HG03571 (cell line): ENCODE measurements around the gene FAM72D.
"Not testable (repeated sequence)": the region's sequence is repeated elsewhere in the genome, so short reads cannot be mapped to it uniquely, and the experiment has no call there.

ENCODE experiments used
- ATAC-seq: cut with Tn5 transposase; IDR thresholded peaks from one replicate; pipeline ENCODE4 v1.9.1; 2021; ENCODE audit not compliant: unreplicated experiment

FAM72D gene

DNA sequence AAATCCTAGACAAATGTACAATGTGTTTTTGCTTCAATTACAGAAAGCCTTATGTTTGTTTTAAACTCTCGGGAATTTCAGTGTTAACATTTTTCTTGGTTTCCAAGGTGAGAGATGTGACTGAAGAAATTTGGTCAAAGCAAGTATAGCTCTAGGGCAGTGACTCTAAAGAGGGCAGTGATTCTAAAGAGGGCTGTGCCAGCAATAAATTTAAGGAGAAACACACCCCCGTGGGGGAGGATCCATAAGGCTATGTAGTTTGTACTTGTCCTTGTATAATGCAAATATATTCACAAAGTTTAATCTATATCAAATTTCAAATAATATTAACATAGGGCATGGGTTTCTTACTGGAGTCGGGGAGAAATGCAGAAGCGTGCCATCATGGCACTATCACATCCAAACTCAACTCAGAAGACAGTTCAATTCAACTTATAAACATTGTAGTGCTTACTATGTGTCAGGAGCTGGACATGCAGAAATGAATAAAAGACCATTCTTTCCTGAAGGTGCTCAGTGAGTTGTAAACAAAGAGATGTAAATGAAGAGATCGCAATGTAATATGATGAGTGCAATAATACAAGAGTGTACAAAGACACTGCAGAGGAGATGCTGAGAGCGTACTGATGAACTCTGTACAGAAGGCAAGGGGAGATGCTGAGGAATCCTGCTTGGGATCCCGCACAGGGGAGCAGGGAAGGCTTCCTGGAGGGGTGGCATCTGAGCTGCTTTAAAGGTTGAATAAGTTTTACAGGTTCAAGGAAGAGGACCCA, 13.1 kb upstream of the FAM72D start:
- not testable (repeated sequence) for ATAC-seq

DNA sequence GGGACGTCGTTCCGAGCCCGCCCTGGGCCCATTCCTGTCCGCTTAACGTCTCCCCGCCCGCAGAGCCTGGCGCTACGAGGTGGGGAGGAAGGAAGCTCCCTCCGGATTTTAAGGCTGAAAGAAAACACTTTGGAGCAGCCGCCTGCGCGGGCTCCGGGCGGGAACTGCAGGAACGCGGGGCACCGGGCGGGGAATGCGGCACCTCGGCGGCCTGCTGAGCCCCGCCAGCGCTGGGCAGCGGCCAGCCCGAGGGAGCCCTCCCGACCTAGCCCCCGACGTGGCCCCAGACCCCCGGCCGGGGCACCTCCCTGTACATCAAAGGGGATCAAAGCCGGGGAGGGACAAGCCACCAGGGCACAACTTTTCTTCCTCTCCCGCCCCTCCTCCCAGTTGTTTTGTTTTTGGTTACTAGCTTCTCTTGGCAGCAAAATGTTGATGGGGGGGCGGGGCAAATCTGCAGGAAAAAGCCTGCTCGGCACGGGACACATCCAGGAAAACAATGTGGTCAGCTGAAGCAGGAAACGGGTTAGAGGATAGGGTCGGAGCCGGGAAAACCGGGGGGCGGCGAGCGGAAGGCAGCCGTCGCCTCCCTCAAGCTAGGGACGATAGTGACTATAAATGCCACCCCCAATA, 2.1 kb upstream of the FAM72D start:
- not testable (repeated sequence) for ATAC-seq

DNA sequence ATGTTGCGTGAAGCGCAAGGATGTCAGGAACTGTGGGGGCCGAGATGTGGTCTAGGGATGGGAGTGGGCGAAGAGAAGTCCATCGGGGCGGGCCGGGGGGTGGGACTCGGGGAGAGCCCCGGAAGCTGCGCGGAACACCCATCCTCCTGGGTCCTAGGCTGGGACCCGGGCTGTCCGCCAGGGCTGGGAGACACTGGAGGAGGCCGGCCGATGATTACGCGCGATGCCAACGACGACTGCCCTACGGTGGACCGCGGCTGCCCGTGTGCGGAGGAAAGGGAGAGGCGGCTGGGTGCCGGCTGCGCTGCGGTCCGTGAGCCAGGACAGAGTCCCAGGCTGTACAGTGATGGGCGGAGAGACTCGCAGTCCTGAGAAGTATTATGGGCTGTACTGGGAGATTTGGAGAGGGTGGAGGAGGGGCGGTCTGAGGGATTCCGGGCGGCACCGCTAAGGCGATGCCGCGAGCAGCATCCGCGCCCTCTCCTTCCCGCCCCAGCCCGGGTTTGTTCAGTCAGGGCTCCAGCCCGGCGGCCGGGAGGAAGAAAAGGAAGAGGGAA, 1.0 kb upstream of the FAM72D start:
- peak; percentile 2 for ATAC-seq

DNA sequence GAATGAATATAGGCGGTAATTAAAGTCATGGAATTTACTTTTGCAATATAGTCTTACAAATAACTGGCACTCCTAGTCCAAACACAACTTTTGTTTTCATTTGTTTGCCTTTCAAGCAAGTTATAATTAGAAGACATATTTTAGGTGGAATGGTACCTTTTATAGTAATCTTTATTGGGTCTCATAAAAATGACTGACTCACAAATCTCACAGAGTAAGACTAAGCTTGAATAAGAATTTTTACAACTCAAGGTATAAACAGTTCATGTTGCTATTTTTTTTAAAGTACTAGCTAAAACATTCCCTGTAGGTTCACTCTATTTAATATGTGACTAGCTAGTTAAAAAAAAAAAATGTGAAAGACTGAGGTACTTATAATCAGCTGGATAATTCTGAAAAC, 6.0 kb downstream of the FAM72D start:
- ATAC-seq: not testable (repeated sequence)

DNA sequence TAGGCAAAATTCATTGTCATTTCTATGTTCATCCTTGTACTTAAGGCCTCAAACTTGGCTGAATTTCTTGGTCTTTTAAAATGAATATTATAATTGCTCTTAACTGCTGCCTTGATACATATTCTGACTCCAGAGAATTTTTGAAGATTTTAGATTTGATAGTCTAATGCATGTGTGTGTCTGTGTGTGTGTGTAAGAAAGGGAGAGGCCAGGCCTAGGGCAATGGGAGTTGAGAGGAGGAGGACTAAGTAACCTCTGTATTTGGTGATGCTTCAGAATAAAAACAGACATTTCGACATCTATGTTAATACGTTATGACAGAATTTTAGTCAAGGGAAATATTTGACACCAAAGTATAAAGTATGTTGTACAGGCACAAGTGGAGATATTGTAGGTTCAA, 7.5 kb downstream of the FAM72D start:
- not testable (repeated sequence) for ATAC-seq

DNA sequence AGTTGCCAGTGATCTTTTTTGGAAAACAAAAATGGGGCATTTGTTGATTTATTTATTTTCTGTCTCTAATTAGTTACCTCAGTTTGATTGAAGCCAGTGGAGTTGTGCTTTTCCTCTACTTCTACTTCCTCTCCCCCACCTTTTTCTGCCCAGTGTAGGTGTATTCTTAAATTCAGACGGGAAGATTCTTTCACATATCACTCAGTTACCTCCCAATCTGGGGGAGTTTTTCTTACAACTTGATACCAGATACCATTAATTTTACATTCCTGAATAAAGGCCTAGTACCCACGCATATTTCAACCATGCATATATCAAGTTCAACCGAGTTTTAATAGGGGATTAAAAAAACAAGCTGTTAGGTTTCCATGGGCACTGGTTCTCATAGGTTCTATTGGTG, 15.9 kb downstream of the FAM72D start:
- not testable (repeated sequence) for ATAC-seq

DNA sequence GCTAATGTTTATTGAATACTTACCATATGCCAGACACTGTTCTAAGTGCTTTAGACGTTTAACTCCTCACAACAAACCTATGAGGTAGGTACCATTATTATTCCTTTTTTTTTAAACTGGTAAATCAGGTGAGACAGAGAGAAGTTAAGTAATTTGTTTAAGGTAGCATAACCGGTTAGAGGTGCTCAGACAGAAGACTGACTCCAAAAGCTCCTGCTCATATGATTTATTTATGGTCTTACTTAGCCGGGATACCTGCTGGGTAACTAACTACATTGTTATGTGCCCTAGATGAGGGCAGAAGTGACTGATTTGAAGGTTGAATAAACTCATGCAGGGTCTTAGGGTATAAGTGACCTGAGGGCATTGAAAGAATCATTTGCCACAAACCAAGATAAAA, 16.9 kb downstream of the FAM72D start:
- not testable (repeated sequence) for ATAC-seq

DNA sequence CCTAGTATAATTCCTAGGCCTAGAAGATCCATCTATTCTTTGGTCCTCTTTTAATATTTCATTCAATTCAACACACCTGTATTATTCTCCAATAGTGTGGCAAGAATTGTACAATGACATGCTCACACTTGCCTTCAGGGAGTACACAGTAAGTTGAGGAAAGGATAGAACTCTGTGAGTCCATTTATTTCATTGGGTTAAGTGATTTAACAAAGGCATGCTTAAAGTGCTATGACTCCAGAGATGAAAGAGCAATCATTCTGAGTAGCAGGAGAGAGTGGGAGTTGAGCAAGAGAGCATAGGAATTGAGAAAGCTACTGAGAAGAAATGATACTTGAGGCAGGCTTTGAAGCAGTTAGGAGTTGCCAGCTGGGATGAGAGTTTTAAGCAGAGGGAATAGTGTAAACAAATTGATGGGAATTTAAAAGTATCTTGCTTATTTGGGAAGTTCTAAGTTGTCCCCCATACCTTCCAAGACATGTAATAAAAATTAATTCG, 18.8 kb downstream of the FAM72D start:
- not testable (repeated sequence) for ATAC-seq

DNA sequence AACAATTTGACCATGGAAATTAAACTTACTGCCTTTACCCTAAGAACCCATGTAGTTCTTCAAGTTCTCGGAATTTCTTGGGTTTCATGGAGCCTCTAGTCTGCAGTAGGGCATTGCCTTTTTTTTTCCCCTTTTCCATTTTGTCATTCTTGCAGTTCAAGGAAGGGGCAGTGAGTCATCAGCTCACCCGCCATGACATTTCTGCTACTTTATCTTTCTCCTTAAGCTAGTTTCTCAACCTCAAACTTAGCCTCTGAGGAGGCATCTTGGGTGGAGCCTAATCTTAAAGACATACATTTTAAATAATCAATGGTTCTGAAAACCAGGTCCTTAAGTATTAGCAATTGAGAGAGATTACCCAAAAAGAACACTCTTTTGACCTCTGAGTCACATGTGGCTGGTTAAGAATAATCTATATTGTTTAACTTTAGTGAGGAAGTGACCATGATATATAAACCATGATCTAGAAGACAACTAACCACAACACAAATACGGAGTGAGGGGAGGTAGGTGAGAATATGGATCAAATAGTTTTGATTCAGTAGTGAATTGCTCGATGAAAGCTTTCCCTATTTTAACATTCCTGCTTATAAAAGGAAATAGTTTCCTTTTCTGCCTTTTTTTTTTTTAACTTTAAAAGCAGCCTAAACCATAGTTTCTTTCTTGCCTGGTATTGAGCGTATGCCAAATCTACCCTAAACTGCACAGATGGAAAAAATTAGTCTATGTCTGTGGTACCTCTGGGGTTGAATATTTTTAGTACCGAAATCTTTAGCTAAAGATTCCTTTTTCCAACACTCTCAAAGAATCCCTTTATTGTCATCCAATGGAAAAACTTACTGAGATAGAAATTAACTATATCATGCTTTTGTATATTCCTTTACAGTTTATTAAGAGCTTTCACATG, 20.1 kb downstream of the FAM72D start:
- ATAC-seq: not testable (repeated sequence)

DNA sequence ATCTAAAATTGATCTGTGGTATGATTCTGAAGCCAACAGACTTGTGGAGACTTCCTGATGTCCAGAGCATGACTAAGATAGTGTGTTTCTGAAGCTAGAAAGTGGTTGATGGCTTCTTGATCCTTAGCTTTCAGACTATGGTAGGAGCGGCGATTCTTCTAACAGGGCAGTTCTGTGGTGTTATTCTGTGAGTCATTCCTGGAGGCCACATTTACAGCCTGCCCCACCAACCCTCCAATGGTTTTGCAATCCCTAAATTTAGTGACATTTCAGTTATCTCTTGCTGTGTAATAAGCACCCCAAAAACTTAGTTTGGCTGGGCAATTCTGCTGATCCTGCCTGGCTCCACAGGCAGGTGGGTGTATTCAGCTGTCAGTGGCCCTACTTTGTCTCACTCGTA, 24.1 kb downstream of the FAM72D start:
- not testable (repeated sequence) for ATAC-seq

DNA sequence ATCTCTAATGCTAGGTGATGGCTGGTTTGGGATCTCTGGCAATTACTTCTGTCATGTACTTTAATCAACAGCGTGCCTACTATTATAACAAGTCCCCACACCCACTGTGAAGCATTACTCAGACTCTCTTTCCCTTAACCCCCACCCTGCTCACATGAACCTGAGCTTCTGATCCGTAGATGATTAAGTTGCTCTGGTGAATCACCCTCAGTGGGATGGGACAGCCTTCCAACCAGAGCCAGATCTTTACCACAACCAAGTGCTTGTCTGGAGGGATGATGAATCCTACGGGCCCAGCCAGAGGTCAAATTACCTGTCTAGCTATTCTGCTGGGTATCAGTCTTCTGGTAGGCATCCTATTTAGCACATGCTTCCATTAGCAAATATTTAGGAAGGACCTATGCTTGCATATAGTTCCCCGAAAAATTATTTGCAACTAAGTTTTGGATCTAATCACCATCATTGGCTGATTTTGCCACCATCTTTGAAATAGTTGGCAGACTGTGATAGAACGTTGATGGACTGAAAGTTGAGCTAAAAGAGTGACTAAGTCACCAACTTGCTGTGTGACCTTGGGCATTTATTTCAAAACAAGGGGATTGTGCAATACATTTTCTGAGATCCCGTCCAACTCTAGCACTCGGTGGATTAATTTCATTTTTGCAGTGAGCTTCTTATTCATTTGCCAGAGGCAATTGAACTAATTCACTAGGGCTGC, 26.7 kb downstream of the FAM72D start:
- not testable (repeated sequence) for ATAC-seq

DNA sequence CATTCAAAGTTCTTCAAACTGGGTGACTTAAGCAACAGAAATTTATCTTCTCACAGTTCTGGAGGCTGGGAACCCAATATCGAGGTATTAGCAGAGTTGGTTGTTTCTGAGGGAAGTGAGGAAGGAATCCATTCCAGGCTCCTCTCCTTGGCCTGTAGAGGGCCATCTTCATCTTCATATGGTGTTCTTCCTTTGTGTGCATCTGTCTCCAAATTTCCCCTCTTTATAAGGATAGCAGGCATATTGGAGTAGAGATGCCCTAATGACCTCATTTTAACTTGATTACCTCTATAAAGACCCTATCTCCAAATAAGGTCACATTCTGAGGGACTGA, 27.3 kb downstream of the FAM72D start:
- ATAC-seq: not testable (repeated sequence)

DNA sequence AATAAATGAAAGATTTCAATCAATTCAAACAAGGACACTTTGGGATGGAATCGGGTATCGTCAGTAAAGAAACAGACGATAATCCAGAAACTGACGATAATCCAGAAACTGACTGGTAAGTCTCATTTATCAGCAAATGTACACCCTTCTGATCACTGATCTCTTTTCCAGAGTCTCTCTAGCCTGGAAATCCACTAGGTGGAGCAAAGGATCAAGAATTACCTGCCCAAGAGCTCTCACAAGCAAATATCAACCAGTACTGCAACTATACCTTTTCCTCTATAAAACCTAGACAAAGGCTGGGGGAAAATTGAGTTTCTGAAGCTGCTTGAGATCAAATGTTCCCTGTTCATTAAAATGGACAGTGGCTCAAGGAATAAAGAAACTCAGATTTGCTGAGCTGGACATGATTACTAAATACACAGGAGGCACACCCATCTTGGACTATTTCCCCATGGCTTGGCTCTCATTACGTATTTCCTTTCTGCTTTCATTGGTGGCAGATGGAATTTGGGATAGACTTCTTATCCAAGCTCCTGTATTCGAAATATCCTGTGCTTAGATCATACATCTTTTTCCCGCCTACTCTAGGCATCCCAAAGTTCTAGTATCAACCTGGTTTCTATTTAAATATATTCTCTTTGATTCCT, 28.3 kb downstream of the FAM72D start:
- not testable (repeated sequence) for ATAC-seq

DNA sequence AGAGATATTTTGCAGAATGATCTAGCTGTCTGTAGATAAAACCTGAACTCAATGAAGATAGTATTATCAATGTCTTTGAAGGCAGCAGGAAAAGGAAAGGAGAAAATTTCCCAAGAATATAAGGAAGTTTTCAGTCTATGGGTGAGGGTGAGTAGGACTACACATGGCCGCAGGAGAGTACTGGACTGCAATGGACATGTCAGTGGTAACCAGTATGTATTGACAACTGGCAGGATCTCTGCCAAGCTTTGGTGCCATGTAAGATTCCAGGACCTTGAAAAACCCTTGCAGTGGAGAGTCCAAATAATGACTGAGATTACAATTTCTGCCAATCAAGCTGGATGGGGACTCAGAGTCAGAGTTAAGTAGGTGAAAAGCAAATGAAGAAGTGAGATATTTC, 29.3 kb downstream of the FAM72D start:
- not testable (repeated sequence) for ATAC-seq

DNA sequence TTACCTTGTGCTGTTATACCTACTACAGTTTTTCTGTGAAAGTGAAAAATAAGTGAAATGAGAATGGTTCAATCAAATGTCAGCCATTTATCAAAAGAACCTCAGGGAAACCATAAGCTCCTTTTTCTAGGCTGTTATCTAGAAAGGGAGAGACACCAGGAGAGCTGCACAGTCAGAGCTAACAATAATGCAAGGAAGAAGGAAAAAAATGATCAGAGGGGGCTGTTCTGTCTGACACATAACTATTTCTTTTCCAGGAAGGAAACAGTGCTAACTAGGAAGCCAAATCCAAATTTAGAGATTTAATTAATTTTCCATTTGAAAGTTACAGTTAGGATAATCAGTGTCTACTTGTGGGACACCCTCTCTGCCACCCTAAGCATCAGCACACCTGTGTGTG, 31.4 kb downstream of the FAM72D start:
- not testable (repeated sequence) for ATAC-seq

DNA sequence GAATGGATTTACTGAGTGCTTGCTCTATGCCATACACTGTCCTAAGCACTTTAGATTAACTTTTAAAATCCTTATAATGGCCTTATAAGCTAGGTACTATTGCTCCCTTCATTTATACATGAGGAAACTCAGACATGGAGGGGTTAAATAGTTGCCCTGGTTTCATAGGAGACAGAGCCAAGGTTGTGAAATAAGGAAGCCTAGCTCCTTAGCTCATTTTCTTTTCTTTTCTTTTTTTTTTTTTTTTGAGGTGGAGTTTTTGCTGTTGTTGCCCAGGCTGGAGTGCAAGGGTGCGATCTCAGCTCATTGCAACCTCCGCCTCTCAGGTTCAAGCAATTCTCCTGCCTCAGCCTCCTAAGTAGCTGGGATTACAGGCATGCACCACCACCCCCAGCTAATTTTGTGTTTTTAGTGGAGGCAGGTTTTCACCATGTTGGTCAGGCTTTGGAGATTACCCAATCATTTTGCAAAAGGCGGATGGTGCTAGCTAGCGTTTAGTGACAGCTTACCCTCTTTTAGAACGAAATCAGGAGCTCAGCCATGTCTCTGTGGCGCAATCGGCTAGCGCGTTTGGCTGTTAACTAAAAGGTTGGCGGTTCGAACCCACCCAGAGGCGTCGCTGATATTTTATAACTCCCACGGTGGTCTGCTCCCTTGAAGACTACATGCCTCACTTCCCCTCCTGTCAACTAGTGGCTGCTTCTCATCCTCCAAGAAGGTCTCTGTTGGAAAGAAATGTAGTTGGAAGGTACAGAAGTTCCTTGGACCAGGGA, 33.1 kb downstream of the FAM72D start:
- ATAC-seq: not testable (repeated sequence)

DNA sequence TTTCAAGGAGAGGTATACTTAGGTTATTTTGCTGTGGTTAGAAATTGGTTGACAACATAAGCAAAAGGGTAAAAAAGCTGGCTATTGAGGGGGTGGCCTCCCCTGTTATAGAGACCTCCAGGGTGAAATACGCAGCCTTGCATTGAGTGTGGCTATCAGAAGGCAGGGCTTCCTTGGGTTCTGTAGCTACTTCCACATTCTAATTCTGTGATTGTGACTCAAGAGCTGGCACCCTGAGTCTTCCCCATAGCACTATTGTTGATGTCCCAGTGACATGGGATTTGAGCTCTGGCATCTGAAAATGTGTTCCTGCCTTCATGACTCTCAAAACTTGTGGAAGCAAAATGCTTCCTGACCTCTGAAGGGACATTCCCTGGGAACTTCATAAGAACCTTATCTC, 38.7 kb downstream of the FAM72D start:
- not testable (repeated sequence) for ATAC-seq

DNA sequence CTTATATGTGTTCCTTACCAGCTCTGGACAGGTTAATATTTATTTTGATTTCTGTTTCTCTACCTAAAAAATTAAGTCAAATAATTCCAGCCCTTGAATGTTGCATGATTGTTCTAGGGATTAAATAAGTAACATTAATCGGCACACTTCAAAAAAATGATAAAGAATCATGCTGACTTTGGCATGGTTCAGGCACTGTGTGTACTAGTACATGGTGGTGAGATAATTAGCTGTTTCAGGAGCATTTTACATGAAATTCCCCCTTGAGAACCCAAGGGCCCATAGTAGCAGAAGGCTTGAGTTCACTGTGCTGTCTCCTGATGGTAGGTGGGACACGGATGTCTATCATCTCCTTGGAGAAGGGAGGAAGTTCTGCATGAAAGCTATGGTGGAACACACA, 44.8 kb downstream of the FAM72D start:
- not testable (repeated sequence) for ATAC-seq

DNA sequence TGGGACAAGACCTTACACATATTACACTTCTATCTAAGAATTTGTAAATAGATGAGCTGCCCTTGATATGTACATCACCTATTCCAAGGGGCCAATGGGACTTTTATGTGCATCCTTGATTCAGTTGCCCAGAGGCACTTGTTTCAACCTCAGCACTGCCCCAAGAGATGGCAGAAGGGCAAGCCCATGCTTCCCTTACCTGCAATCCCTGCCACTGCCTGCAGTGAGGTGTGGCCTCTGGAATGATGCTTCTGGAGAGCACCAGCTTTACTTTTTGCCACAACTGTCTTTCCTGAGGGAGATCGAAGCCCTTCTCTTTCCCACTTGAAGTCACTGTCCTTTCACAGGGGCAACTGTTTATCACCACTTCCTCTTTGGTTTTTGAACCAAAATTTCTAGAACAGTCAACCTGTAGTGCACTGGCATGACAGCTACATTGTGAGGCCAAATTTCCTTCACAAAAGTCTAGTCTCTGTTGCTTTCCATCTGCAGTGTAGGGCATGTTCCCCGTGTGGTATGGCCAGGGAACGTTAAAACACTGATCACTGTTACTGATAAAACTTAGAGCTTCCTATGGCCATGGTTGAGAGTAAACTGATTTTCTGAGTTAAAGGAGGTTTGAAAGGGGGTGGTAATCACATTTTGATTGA, 48.6 kb downstream of the FAM72D start:
- ATAC-seq: not testable (repeated sequence)
